Hepatocyte (in vitro differentiated cells): ENCODE results near the gene KIF3B.

Source experiments
- CTCF ChIP-seq: fragments of 200-600 bp; sonication (generic); IDR thresholded peaks from 2 replicates; pipeline ENCODE4 v1.5.1; 2016; ENCODE audit warnings: antibody characterized with exemption, mild to moderate bottlenecking; ENCODE audit not compliant: poor library complexity
- EZH2 ChIP-seq: fragments of 200-600 bp; sonication (generic); IDR thresholded peaks from 2 replicates; pipeline ENCODE4 v1.6.1; 2016; ENCODE audit warnings: antibody characterized with exemption, mild to moderate bottlenecking, borderline replicate concordance
- EZH2phosphoT487 ChIP-seq: fragments of 200-600 bp; sonication (generic); IDR thresholded peaks from one replicate; pipeline ENCODE4 v1.6.1; 2018; ENCODE audit warnings: antibody characterized with exemption, mild to moderate bottlenecking, low read depth, moderate library complexity; ENCODE audit not compliant: unreplicated experiment, severe bottlenecking

- TF ChIP-seq EZH2 (no peak), CTCF (no peak), EZH2phosphoT487 (no peak)
These were observed 15.1 kb downstream of the KIF3B start for GRCh38 chr20:32292548-32292947.
